ENCODE data around the gene EPHB1.

DNA sequence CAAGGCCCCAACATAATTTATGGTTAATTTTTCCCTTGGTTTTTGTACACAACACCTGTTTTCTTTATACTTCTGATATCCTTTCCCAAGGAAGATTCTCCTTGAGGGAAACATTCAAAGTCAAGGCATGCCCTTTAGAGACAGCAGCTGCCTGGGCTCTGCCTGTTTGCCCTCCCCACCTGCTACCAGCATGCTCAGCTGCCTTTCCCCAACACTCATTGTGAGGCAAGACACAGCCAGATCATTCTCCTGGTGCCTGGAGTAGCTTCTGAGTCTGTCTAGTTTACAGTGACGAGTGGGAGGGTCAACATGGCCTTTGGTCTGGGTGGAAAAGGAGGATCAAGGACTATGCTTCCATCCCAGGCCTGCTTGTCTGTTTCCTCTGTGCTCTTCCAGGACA lies 132.5 kb downstream of the EPHB1 start:
- TF ChIP-seq CTCF (conservative IDR thresholded peaks at IDR 0.05) (no peak), ZFX (IDR thresholded peaks at IDR 0.05) (no peak)

Measured in C4-2B (cell line).